GM23338 (cell line): Measurements from ENCODE around the gene NFATC2IP. TPM values are rescaled to one million over a fixed set of nuclear protein-coding genes. Genes with fewer than 3 reads are reported as not detected.
"Not testable (repeated sequence)": the region's sequence is repeated elsewhere in the genome, so short reads cannot be mapped to it uniquely, and the experiment has no call there.

Experiments
- ATAC-seq: fragments of 200-7000 bp; cut with Tn5 transposase; 3 replicates; pipeline ENCODE4 v1.9.1; 2020
- DNase-seq: peaks from one replicate; pipeline ENCODE4 v3.0.0-alpha.2; 2015; ENCODE audit warnings: low spot score
- H2AFZ ChIP-seq: fragments of 200-600 bp; sonication (generic); 2 replicates; pipeline ENCODE4 v1.8.0; 2016; ENCODE audit warnings: antibody characterized with exemption, mild to moderate bottlenecking, moderate library complexity
- H3F3A ChIP-seq: fragments of 200-600 bp; sonication (generic); replicated peaks from 2 replicates; pipeline ENCODE4 v1.8.0; 2017; ENCODE audit warnings: antibody characterized with exemption, mixed run types, low read depth
- H3K27ac ChIP-seq: fragments of 200-600 bp; sonication (generic); 2 replicates; pipeline ENCODE4 v1.6.1; 2016; ENCODE audit warnings: low read depth
- H3K27me3 ChIP-seq: fragments of 200-600 bp; sonication (generic); 2 replicates; pipeline ENCODE4 v1.8.0; 2016; ENCODE audit warnings: mild to moderate bottlenecking, mixed run types, moderate library complexity; ENCODE audit not compliant: insufficient read depth
- H3K36me3 ChIP-seq: fragments of 200-600 bp; sonication (generic); 2 replicates; pipeline ENCODE4 v1.8.0; 2016; ENCODE audit warnings: mild to moderate bottlenecking; ENCODE audit not compliant: insufficient read depth
- H3K4me1 ChIP-seq: fragments of 200-600 bp; sonication (generic); 2 replicates; pipeline ENCODE4 v1.8.0; 2016; ENCODE audit warnings: mild to moderate bottlenecking, moderate library complexity; ENCODE audit not compliant: insufficient read depth
- H3K4me2 ChIP-seq: fragments of 200-600 bp; sonication (generic); 2 replicates; pipeline ENCODE4 v1.7.1; 2017; ENCODE audit warnings: mixed run types
- H3K4me3 ChIP-seq: fragments of 200-600 bp; sonication (generic); 2 replicates; pipeline ENCODE4 v1.6.1; 2016; ENCODE audit warnings: mixed run types
- H3K79me2 ChIP-seq: fragments of 200-600 bp; sonication (generic); replicated peaks from 2 replicates; pipeline ENCODE4 v1.8.0; 2017; ENCODE audit warnings: mild to moderate bottlenecking; ENCODE audit not compliant: insufficient read depth
- H3K9me2 ChIP-seq: fragments of 200-600 bp; sonication (generic); 2 replicates; pipeline ENCODE4 v1.8.0; 2017; ENCODE audit not compliant: insufficient read depth
- H4K20me1 ChIP-seq: fragments of 200-600 bp; sonication (generic); replicated peaks from 2 replicates; pipeline ENCODE4 v1.8.0; 2017; ENCODE audit warnings: mild to moderate bottlenecking; ENCODE audit not compliant: insufficient read depth
- H3K27ac Mint-ChIP-seq: 2 replicates; pipeline ENCODE4 v1.8.0; 2020; ENCODE audit warnings: inconsistent platforms, mild to moderate bottlenecking, moderate library complexity, mixed read lengths
- H3K27me3 Mint-ChIP-seq: 3 replicates; pipeline ENCODE4 v1.8.0; 2022; ENCODE audit warnings: low read depth, mild to moderate bottlenecking, moderate library complexity, mixed read lengths, inconsistent platforms; ENCODE audit not compliant: insufficient read depth, poor library complexity
- H3K36me3 Mint-ChIP-seq: 3 replicates; pipeline ENCODE4 v1.8.0; 2021; ENCODE audit warnings: low read depth, mild to moderate bottlenecking, inconsistent platforms, moderate library complexity, mixed read lengths
- H3K4me1 Mint-ChIP-seq: 3 replicates; pipeline ENCODE4 v1.8.0; 2020; ENCODE audit warnings: mild to moderate bottlenecking, inconsistent platforms, mixed read lengths
- H3K4me3 Mint-ChIP-seq: 3 replicates; pipeline ENCODE4 v1.8.0; 2021; ENCODE audit warnings: moderate library complexity, mild to moderate bottlenecking, inconsistent platforms, mixed read lengths
- H3K9me3 Mint-ChIP-seq: 3 replicates; pipeline ENCODE4 v1.8.0; 2020; ENCODE audit warnings: moderate library complexity, mild to moderate bottlenecking, inconsistent platforms, mixed read lengths
- POLR2AphosphoS5 ChIP-seq: IDR thresholded peaks from 2 replicates; pipeline ENCODE4 v1.6.1; 2016; ENCODE audit warnings: antibody characterized with exemption, low read depth
- ZNF462 ChIP-seq: fragments of 250-450 bp; sonication (Bioruptor Pico); IDR thresholded peaks from 2 replicates; pipeline ENCODE4 v1.5.0; 2020; ENCODE audit warnings: mild to moderate bottlenecking, moderate library complexity
- polyA plus RNA-seq: library from polyadenylated mRNA; unstranded; fragments of >200 nt; fragmentation: Nextera tagmentation; extraction: Ambion mirVana; gene quantifications from 2 replicates; pipeline ENCODE4 v1.2.1, GENCODE V29; 2016
- total RNA-seq: library from RNA; depleted of rRNA; stranded (reverse); fragments of >200 nt; shearing (Covaris generic); gene quantifications from 2 replicates; pipeline ENCODE4 v1.2.3, GENCODE V29; 2014

NFATC2IP gene
- total and polyA plus RNA-seq, 2 experiments from 2014 or later = 23.5 to 65.4 TPM

DNA sequence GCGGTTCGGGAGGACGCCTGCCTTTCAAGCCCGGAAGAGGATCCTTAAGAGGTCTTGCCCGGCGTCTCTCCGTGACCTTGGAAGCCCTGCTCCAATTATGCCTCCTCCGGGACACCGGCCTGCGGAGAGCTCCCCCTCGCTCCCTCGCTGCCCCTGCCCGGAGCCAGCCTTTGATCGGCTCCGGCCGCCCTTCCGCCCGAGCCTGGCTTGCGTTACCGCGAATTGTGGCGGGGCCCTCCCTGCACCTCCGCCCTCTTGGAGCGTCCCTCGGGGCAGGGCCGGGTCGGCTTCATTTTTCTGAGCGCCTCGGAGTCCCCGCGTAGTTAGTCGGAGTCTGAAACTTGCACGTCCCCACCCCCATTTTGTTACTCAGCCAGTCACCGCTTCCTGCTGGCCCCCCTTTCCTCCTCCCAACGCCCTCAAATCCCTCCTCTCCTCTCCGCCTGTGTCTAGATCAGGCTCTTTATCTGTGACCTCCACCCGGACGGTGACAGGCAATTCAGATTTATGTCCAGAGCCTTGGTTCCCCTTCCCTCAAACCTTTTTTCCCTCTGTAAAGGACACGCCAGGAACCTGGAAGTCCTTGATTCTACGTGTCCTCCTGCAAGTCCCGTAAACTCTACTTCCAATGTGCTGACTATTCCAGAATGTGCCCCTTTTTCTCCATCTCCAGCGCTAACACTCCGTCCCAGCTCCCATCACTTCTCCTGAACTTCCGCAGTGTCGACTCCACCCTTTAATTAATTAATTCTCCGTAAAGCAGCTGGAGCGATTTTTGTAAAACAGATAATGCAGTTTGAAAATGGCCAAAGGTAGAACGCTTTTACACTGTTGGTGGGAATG is 25.1 kb upstream of the NFATC2IP start:
- peaks cover 20% of the 10 kb centered on the region for H3F3A ChIP-seq
- Mint-ChIP-seq H3K9me3 (no peaks in the 10 kb centered on the region; the same call in 1 of the 3 replicates), H3K4me3 (peak overlapping the region; percentile 95), H3K4me1 (peaks cover 12% of the 10 kb centered on the region), H3K27me3 (peaks cover 14% of the 10 kb centered on the region), H3K36me3 (peaks cover 5% of the 10 kb centered on the region; the same call in 2 of the 3 replicates), H3K27ac (peak overlapping the region; percentile 99)
- no peaks in the 10 kb centered on the region for H3K9me2 ChIP-seq
- H2AFZ ChIP-seq = peak overlapping the region; percentile 96
- H3K27ac ChIP-seq = peak overlapping the region; percentile 99
- peaks cover 10% of the 10 kb centered on the region for H3K4me1 ChIP-seq
- no peak for TF ChIP-seq ZNF462 (CRISPR knock-in tag)
- peak; percentile 40; the same call in 1 of the 2 replicates for TF ChIP-seq POLR2AphosphoS5
- ATAC-seq = peak; percentile 52
- no peaks in the 10 kb centered on the region for H4K20me1 ChIP-seq
- H3K4me3 ChIP-seq = peak overlapping the region; percentile 98
- H3K36me3 ChIP-seq = no peaks in the 10 kb centered on the region
- H3K4me2 ChIP-seq = peak overlapping the region; percentile 94
- 0 out of 2 replicates have a peak, but pooled peaks cover 4% of the 10 kb centered on the region for H3K79me2 ChIP-seq
- 0 out of 2 replicates have a peak, but pooled peaks cover 3% of the 10 kb centered on the region for H3K27me3 ChIP-seq
- DNase-seq = peak; percentile 83

DNA sequence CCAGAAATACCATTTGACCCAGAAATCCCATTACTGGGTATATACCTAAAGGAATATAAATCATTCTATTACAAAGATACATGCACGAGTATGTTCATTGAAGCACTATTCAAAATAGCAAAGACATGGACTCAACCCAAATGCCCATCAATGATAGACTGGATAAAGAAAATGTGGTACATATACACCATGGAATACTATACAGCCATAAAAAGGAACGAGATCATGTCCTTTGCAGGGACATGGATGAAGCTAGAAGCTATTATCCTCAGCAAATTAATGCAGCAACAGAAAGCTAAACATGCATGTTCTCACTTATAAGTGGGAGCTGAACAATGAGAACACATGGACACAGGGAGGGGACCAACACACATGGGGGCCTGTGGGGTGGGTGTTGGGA is 24.5 kb upstream of the NFATC2IP start:
- peak overlapping the region; percentile 95 for H3K4me3 Mint-ChIP-seq
- H3K4me2 ChIP-seq = peak overlapping the region; percentile 94
- peaks cover 14% of the 10 kb centered on the region for H3K4me1 ChIP-seq
- not testable (repeated sequence) for H3K27me3 ChIP-seq, H3K79me2 ChIP-seq, H3K9me3 Mint-ChIP-seq, H3K36me3 Mint-ChIP-seq, H3K9me2 ChIP-seq, H3K36me3 ChIP-seq, DNase-seq, ATAC-seq, H4K20me1 ChIP-seq
- peak overlapping the region; percentile 98 for H3K4me3 ChIP-seq
- H3K27ac ChIP-seq = peak overlapping the region; percentile 99
- peaks cover 15% of the 10 kb centered on the region for H3K4me1 Mint-ChIP-seq
- H3K27ac Mint-ChIP-seq = peak overlapping the region; percentile 99
- H3F3A ChIP-seq = peaks cover 20% of the 10 kb centered on the region
- H2AFZ ChIP-seq = peak overlapping the region; percentile 96; the same call in 1 of the 2 replicates
- H3K27me3 Mint-ChIP-seq = peaks cover 14% of the 10 kb centered on the region
